ENCODE data around the gene WDR45. TPM values are rescaled to one million over a fixed set of nuclear protein-coding genes. Genes with fewer than 3 reads are reported as not detected.
A peak's percentile ranks its signal among the peaks of the same experiment; 100 is the strongest.

Gene WDR45
- polyA plus RNA-seq, 1 experiment, result 165 TPM

DNA sequence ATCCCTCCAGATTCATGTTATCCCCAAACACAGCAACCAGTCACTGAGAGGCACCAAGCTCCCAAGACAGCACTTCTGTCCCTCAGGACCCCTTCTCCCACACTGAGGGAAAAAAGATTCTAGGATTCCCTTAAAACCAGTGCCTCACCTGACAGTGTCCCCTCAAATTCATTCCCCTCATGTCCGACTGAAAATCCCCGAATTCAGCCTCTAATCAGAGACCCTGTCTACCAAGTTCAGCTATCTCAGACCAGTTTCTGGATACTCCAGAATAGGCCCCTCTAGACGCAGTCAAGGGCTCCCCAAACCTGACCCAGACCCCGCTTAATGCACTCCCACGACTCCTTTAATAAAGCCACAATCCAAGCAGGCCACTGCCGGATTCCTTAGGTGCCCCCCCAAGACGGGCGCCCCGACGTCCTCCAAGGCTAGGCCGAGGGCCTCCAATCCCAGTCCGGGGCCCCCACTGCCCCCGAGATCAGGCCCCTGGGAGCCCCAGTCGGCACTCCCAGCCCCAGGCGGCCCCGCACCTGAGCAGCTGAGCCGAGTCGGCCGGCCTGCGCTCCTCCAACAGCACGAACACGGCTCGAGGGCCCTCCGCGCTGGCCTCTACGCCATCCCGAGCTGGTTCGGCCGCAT lies 37.0 kb downstream of the WDR45 start:
- POLR2A ChIA-PET, result interaction anchor here (1.1 to 1.2 kb wide), 2 partner anchors 41 to 85 kb away, joined by 4 to 6 read pairs; partner anchors contain the start of genes GRIPAP1 and OTUD5
- peak overlapping the region; percentile 75 for H3K4me3 ChIP-seq (ENCODE audit: low read depth, low read length)
- no peaks in the 10 kb centered on the region for H3K27me3 ChIP-seq (ENCODE audit: control insufficient read depth, insufficient read depth, low read length)
- no peak for DNase-seq (ENCODE audit: low read depth)
- TF ChIP-seq, protein P1, sequence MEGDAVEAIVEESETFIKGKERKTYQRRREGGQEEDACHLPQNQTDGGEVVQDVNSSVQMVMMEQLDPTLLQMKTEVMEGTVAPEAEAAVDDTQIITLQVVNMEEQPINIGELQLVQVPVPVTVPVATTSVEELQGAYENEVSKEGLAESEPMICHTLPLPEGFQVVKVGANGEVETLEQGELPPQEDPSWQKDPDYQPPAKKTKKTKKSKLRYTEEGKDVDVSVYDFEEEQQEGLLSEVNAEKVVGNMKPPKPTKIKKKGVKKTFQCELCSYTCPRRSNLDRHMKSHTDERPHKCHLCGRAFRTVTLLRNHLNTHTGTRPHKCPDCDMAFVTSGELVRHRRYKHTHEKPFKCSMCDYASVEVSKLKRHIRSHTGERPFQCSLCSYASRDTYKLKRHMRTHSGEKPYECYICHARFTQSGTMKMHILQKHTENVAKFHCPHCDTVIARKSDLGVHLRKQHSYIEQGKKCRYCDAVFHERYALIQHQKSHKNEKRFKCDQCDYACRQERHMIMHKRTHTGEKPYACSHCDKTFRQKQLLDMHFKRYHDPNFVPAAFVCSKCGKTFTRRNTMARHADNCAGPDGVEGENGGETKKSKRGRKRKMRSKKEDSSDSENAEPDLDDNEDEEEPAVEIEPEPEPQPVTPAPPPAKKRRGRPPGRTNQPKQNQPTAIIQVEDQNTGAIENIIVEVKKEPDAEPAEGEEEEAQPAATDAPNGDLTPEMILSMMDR (IDR thresholded peaks at IDR 0.05; ENCODE audit: insufficient read depth, low read depth, low read length), result no peak
- CTCF ChIA-PET, result interaction anchor here (0.7 to 1.5 kb wide), 6 partner anchors 71 to 282 kb away, joined by 3 to 4 read pairs (median 3); partner anchors contain the start of genes KCND1, PQBP1 and TIMM17B
- peaks cover 10% of the 10 kb centered on the region for H3K36me3 ChIP-seq (ENCODE audit: control insufficient read depth, insufficient read depth, low read length)

DNA sequence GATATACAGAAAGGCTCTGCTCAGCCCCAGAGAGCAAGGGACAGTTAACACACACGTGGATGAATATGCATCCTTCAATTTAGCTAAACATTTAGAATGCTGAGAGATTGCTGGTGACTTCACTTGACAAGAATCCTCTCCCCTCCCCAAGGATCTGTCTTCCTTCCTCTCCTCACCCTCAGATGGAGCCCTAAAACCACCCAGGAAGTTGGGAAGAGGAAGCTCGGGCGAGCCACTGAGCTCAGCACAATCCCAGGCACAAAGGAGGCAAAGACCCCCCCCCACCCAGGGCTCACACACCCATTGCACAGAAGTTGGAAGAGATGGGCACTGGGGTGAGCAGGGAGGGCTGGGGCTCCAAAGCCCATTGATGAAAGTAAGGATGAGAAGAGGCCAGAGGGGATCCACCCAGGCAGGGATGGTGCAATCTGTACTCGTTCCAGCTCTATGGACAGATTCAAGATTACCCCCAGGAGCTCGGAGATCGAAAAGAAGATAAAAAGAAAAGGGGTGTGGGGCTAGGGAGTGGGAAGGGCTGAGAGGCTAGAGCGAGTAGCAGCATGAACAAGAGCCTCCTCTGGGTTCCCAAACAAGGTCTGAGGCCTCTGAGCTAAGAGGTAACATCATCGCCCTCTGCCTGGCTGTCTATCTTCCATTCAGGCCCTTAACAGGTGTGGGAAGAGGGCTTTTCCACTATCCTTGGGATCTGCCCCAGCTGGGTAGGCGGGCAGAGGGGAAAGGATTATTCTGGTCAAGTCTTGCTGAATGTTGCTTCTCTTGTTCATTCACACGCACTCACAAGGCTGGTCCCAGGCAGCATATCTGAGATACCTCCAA lies 37.7 kb downstream of the WDR45 start:
- ChIA-PET POLR2A (interaction anchor here (0.6 to 1.2 kb wide), 2 partner anchors 29 to 84 kb away, joined by 3 to 6 read pairs; partner anchors contain the start of gene OTUD5), CTCF (interaction anchor here (0.7 to 1.1 kb wide), 3 partner anchors 70 to 150 kb away, joined by 3 to 4 read pairs (median 4); partner anchors contain the start of gene KCND1)
- peaks cover 10% of the 10 kb centered on the region for H3K36me3 ChIP-seq (ENCODE audit: control insufficient read depth, insufficient read depth, low read length)
- DNase-seq (ENCODE audit: low read depth), result no peak
- H3K4me3 ChIP-seq (ENCODE audit: low read depth, low read length), result peak overlapping the region; percentile 75
- TF ChIP-seq, protein P1 (IDR thresholded peaks at IDR 0.05; ENCODE audit: insufficient read depth, low read depth, low read length), result no peak
- H3K27me3 ChIP-seq (ENCODE audit: control insufficient read depth, insufficient read depth, low read length), result no peaks in the 10 kb centered on the region

DNA sequence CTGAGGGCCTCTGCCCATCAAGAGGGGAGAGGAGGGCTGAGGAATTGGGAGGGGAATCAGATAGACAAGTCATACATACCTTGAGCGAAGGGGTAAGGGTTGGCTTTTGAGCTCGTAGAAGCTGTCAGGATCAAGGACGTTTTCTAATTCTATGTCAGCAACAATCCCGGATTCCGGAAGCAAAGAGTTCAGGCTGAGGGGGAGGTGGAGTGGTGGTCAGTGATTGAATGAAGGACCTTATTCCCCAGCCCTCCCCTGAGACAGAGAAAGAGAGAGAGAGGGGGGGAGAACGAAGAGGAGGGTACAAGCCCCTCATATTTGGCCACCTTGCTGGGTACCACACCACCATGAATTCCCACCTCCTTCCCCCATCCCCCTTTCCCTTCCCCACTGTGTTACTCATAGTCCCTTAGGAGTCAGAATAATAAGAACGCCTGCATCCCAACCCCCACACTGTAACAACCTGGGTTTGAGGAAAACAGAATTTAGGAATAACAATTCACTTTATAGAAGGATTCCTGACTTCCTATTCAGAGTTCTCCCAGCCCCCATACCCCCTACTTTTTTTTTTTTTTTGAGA lies 39.2 kb downstream of the WDR45 start:
- Histone ChIP-seq H3K36me3 (ENCODE audit: control insufficient read depth, insufficient read depth, low read length) (peaks cover 10% of the 10 kb centered on the region), H3K27me3 (ENCODE audit: control insufficient read depth, insufficient read depth, low read length) (no peaks in the 10 kb centered on the region), H3K4me3 (ENCODE audit: low read depth, low read length) (peak overlapping the region; percentile 75)
- DNase-seq (ENCODE audit: low read depth), result no peak
- POLR2A ChIA-PET, result no interaction called here
- TF ChIP-seq, protein P1 (IDR thresholded peaks at IDR 0.05; ENCODE audit: insufficient read depth, low read depth, low read length), result no peak
- CTCF ChIA-PET, result no interaction called here

DNA sequence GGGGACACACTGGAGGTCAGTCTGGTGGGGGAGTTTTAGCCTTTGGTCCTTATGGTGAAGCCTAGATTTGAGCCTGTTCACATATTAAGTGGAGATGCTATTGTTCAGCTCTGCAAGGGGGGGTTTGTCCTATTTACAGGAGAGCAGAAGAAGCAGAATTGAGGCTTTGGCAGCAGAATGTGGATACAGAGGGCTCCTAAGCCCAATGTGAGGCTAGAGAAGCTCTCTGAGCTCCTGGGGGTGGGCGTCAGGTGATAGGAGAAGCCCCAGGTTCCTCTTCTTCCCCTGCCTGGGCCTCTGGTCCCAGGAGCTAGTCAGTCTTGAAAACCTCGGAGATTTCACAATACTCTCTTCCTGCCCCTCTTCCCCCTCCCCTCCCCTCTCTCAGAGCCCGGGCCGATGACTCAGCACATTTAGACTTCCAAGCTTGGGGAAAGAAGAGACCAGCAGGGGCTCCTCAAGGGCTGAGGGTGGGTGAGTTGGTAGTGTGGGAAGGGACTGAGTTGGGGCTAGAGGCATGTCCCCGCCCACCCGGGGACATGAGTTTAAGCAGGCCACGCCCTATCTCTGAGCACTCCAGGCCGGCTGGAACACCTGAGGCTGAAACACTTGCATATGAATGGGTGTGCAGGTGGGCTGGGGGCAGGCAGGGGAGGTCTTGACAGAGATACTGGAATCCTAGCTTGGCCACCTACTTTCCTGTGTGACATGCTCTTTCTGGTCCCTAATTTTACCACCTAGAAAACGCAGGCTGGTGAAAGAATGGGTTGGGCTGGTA lies 39.9 kb downstream of the WDR45 start:
- peak; percentile 76 for DNase-seq (ENCODE audit: low read depth)
- Histone ChIP-seq H3K27me3 (ENCODE audit: control insufficient read depth, insufficient read depth, low read length) (no peaks in the 10 kb centered on the region), H3K36me3 (ENCODE audit: control insufficient read depth, insufficient read depth, low read length) (peaks cover 10% of the 10 kb centered on the region), H3K4me3 (ENCODE audit: low read depth, low read length) (peak overlapping the region; percentile 75)
- CTCF ChIA-PET, result no interaction called here
- TF ChIP-seq, protein P1 (IDR thresholded peaks at IDR 0.05; ENCODE audit: insufficient read depth, low read depth, low read length), result peak; percentile 25; the same call in 1 of the 2 replicates
- POLR2A ChIA-PET, result interaction anchor here (0.7 kb wide), 1 partner anchor 40 kb away, joined by 3 read pairs; the partner anchor contains the start of gene WDR45
